ENCODE data around the gene COX6B2.
A peak's percentile ranks its signal among the peaks of the same experiment; 100 is the strongest.

The COX6B2 gene

DNA sequence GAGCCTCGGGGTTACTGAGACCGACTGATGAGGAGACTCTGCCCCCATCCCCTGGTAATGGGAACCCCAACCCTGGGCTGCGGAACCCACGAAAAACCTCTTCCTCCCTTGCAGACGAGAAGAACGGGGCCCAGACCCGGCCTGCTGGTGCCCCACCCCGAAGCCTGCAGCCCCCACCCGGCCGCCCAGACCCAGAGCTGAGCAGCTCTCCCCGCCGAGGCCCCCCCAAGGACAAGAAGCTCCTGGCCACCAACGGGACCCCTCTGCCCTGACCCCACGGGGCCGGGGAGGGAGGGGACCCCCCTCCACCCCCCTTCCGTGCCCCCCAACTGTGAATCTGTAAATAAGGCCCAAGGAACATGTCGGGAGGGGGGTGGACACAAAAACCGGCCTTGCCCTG, 42.7 kb downstream of the COX6B2 start:
- DNase-seq, result no peak

DNA sequence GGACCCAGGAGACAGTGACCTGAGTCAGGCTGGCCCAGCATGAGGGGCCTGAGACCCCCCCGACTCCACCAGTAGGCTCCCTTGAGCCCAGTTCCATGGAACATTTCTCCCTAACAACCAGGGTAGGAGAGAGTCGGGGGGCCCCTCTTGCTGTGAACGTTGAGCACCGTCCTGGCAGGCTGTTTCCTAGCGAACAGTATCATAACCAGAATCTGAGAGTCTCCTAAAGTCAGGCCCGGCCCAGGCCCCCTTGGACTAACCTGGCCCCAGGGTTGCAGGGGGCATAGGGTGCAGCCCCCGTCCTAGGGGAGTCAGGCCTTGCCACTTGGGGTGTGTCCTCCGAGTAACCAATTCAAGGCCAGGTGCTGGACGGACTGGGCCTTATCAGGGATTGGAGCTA, 43.1 kb downstream of the COX6B2 start:
- DNase-seq, result no peak

DNA sequence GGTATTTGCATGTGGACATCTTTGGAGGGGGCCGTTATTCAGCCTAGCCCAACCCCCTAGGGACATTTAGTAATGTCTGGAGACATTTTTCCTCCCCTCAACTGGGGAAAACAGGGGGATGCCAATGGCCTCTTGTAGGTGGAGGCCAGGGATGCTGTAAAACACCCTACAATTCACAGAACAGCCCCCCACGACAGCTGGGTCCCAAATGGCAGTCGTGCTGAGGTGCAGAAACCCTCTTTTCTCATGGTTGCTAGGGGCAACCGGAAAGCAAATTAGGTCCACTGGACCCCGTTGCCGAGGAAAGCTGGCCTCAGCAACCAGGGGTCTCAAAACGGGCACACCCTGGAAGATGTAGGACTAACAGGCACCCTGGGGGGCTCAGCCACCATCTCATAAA, 44.0 kb downstream of the COX6B2 start:
- DNase-seq, result no peak

DNA sequence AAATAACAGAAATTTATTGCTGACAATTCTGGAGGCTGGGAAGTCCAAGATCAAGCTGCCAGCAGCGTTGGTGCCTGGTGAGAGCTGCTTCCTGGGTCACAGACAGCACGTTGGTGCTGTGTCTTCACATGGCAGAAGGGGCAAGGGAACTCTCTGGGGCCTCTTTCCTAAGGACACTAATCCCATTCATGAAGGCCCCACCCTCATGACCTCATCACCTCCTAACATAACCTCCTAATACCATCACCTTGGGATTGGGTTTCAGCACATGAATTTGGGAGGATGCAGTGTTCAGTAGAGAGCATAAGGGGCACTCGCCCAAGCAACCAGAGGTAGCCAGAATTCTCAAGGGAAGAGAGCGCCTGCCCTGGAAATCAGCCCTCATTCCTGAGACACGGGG, 45.1 kb downstream of the COX6B2 start:
- DNase-seq, result no peak

DNA sequence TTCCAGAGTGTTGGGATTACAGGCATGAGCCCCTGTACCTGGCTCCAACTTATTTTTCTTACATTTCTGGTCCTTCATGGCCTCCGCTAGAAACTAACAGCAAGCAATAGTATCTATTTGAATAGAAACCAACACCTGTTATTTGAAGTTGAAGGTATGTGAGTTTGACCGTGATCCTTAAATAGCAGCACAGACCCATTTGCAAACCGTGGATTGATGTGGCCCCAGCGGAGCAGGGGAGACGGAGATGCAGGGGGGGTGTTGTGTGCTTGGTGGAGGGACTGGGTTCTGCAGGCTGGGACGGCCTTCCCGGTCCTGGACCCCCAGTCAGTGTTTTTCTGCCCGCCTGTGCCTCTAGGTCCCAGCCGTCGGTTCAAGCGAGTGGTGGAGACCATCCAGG, 46.2 kb downstream of the COX6B2 start:
- no peak for DNase-seq

DNA sequence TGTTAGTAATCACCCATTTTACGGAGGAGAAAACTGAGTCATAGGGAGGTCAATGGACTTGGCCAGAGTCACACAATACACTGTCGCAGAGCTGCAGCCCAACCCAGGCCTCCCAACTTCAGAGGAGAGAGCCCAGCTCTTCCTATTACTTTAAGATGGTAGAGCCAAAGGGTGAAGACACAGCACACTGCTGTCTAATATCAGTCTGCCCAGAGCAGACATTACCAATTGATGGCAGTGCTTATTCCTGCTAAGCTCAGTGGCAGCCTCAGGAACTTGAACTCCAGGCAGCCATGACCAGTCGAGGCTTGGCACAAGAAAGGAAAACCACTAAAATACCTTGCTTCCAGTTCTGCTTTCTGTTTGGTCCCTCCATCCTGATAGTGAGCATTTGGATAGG, 47.8 kb downstream of the COX6B2 start:
- no peak for DNase-seq

DNA sequence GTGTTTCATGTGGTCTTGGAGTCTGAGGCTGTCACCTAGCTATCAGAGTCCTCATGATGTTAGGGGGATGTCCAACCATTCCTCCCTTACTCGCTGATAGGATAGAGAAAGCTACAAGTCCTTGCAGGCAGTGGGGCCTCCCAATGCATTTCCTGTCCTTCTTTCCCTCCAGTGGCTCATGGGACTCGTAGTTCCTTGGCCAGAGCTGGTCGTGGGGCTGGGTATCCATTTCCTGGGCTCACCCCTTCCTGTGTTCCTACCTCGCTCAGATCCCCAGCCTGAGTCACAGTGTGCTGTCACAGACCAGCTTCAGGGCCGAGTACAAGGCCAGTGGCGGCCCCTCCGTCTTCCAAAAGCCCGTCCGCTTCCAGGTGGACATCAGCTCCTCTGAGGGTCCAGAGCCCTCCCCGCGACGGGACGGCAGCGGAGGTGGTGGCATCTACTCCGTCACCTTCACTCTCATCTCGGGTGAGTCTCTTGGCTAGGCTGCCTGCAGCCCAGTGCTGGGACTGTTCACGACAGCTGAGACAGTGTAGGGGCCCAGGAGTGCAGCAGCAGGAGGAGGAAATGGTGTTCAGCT, 48.4 kb downstream of the COX6B2 start:
- no peak for DNase-seq

DNA sequence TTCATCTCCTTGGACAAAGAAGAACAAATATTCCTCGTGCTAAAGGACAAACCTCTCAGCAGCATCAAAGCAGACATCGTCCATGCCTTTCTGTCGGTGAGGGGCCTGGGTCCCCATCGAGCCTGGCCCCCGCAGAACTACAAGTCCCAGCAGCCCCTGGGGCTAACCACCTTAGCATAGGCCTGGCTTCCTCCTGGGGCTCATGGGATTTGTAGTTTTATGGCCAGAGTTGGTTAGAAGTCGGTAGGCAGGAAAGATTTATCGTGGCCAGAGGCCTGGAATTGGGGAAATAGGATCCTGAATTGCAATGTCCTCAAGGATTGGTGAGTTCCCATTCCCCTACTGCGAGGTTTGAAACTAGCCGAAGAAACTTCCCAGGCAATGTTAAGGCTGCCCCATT, 49.0 kb downstream of the COX6B2 start:
- no peak for DNase-seq

DNA sequence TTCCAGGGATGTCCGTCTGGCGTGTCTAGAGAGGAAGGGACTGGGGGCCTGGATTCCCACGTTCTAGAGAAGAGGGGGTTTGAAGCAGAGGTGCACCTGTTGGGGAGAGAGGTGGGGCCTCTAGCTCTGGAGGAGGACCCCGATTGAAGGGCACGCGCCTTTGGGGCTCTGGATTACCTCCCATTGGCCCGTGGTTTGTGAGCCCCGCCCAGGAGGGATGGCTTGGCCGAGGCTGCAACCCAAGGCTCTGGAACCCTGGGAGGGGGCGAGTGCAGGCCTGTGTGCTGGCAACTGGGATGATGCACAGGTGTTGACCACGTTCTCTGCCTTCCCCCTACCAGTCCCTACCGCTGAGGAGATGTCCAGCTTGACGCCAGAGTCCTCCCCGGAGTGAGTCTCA, 49.5 kb downstream of the COX6B2 start:
- no peak for DNase-seq

DNA sequence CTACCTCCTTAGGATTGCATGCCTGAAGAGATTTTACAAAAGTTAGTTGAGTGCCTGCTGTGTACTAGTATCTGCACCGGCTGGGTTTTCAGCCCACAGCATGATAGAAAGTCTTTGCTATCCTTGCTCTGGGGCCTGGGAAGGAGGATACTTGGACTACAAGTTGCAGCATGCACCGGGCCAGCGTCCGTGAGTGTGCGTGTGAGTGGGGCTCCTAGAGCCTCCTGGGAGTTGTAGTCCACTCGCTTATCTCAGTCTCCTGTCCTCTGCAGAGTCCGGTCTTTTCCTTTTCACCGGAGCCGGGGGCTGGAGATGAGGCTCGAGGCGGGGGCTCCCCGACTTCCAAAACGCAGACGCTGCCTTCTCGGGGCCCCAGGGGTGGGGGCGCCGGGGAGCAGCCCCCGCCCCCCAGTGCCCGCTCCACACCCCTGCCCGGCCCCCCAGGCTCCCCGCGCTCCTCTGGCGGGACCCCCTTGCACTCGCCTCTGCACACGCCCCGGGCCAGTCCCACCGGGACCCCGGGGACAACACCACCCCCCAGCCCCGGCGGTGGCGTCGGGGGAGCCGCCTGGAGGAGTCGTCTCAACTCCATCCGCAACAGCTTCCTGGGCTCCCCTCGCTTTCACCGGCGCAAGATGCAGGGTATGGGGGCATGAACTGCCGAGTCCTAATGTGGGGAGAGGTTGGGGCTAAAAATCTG, 50.1 kb downstream of the COX6B2 start:
- no peak for DNase-seq

DNA sequence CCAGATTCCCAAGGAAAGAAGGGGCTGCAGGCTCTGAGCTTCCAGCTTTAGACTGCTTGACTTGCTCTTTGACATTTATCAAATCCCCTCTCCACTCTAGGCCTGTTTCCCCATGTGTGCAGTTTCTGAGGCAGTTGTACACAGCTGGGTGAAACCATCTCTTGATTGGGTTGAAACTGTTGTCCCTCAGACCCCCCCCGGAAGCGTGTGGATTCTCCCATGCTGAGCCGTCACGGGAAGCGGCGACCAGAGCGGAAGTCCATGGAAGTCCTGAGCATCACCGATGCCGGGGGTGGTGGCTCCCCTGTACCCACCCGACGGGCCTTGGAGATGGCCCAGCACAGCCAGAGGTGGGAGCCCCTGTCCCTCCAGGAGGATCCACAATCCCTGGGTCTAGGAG, 51.0 kb downstream of the COX6B2 start:
- DNase-seq, result no peak

DNA sequence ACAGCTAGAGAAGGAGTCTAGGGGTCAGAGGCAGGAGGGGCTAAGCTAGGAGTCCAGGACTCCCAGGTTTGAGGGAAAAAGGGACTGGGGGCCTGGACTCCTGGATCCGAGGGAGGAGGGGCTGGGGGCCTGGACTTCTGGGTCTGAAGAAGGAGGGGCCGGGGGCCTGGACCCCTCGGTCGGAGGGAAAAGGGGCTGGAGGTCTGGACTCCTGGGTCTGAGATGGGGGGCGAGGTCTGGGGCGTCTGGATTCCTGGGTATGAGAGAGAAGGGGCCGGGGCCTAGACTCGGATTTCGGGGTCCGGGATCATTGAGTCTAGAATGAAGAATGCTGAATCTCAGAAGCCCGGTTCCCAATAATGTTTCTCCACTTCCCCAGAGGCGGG, 52.2 kb downstream of the COX6B2 start:
- DNase-seq, result no peak

DNA sequence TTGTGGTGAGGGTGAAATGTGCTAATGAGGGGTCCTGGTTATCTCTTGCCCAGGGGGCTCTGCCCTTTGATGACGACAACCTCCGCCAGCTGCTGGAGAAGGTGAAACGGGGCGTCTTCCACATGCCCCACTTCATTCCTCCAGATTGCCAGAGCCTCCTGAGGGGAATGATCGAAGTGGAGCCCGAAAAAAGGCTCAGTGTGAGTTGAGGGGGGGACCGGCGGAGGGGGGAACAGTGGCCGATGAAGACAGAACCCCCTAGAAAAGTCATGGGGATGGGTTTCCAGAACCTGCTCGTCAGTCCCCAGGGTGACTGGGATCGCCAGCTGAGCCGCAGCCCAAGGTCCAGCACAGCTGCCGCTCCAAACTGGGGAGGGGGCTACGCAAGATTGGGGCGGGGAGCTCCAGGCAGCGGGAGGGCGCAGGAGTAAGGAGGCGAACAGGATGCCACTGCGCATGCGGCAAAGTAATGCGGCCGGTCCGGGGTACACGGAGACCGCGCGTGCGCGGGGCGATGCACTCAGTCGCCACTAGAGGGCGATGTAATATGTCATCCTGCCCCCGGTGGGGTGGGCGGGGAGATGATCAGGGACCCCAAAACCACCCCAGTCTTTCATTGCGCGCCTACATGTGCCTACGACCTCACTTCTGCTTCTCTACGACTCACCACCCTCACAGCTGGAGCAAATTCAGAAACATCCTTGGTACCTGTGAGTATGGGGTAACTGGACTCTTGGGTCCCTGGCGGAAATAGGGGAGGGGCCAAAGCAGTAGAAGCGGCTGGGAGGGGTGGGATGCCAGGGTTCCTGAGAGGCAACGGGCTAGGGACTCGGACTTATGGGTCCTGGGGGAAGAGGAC, 52.8 kb downstream of the COX6B2 start:
- DNase-seq, result peak; percentile 48

DNA sequence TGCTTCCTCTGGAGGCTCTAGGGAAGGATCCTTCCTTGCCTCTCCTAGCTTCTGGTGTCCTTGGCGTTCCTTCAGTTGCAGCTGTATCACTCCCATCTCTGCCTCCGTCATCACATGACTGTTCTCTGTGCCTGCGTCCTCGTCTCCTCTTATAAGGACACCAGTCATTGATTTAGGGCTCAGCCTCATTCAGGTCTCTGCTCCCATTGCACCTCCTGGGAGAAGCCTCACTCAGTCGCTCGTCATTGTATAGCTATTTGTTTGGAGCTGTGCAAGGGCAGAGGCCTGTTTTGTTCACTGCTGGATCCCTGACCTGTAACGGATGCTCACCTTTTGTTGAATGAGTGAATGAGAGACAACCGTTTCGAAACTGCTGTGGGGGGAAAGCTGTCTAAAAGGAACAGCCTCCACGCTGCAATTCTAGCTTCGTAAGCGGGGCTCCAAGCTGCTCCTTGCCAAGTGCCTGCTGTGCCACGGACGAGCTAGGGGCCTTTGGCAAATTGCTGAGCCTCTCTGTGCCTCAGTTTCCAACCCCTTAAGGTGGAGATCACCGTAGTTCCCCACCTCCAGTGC, 53.5 kb downstream of the COX6B2 start:
- DNase-seq, result no peak

DNA sequence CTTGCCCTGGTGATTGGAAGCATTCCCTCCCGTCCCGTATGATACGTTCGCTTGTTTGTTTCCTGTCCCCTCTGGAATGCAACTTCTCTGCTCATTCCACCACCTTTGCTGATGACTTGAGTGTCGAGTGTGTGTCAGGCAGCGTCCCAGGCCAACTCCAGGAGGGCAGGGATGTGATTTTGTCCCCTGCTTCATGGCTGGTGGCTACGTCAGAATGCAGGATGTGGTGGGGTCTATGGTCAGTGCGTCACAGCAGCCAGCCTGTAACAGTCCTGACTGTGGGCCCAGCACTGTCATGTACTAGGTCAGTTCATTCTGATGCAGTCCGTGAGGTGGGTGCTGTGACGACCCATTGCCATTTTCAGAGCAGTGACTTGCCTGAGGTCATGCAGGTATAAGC, 54.5 kb downstream of the COX6B2 start:
- no peak for DNase-seq
